Suprapubic skin (tissue), 4 donors: ENCODE data around the gene FMO1. TPM values are rescaled to one million over a fixed set of nuclear protein-coding genes. Genes with fewer than 3 reads are reported as not detected.

Experiments
- DNase-seq, 2 donors: peaks; one replicate each; pipeline ENCODE4 v3.0.0-alpha.2; 2019; ENCODE audit warnings: low spot score in 2 of 2
- H3K27ac ChIP-seq: fragments of 200-600 bp; sonication (generic); one replicate; pipeline ENCODE4 v1.5.1; 2019
- H3K27me3 ChIP-seq: fragments of 200-600 bp; sonication (generic); one replicate; pipeline ENCODE4 v1.5.1; 2019
- H3K36me3 ChIP-seq: fragments of 200-600 bp; sonication (generic); one replicate; pipeline ENCODE4 v1.5.1; 2019
- H3K4me1 ChIP-seq: fragments of 200-600 bp; sonication (generic); one replicate; pipeline ENCODE4 v1.5.1; 2019
- H3K4me3 ChIP-seq: fragments of 200-600 bp; sonication (generic); one replicate; pipeline ENCODE4 v1.5.1; 2019; ENCODE audit warnings: mild to moderate bottlenecking
- H3K9me3 ChIP-seq: fragments of 200-600 bp; sonication (generic); one replicate; pipeline ENCODE4 v1.5.1; 2019
- EP300 ChIP-seq: sonication (generic); formaldehyde crosslinking; IDR thresholded peaks from one replicate; pipeline ENCODE4 v1.6.1; 2017; ENCODE audit warnings: antibody characterized with exemption
- POLR2A ChIP-seq, 2 donors: fragments of 450-650 bp; IDR thresholded peaks; one replicate each; pipeline ENCODE4 v1.6.1; 2017; ENCODE audit warnings: antibody characterized with exemption in 2 of 2, mild to moderate bottlenecking in 2 of 2, moderate library complexity in 2 of 2
- POLR2AphosphoS5 ChIP-seq, 3 donors: sonication (generic); formaldehyde crosslinking; IDR thresholded peaks; one replicate each; pipeline ENCODE4 v1.6.1; 2017; ENCODE audit warnings: antibody characterized with exemption in 3 of 3
- WGBS: methylation state at CpG from one replicate; pipeline ENCODE4 v1.1.5; 2018; 5-methylcytosine and 5-hydroxymethylcytosine counted together
- total RNA-seq, 4 donors: library from RNA; depleted of rRNA; stranded (reverse); fragments of >200 nt; gene quantifications; one replicate each; pipeline ENCODE4 v1.1.0, GENCODE V29; 2016
- TF ChIP-seq, protein P1 (sequence below), 2 donors: fragments of 200-600 bp in 1 of 2; fragments of 450-650 bp in 1 of 2; sonication (generic) in 1 of 2; IDR thresholded peaks; one replicate each; pipeline ENCODE4 v1.5.1; 2016 to 2019; ENCODE audit warnings: antibody characterized with exemption in 2 of 2, mild to moderate bottlenecking in 1 of 2, moderate library complexity in 1 of 2

FMO1 gene
- total RNA-seq, 4 donors from 2014 or later: 3.1 to 15.5 (median 14.4) TPM

DNA sequence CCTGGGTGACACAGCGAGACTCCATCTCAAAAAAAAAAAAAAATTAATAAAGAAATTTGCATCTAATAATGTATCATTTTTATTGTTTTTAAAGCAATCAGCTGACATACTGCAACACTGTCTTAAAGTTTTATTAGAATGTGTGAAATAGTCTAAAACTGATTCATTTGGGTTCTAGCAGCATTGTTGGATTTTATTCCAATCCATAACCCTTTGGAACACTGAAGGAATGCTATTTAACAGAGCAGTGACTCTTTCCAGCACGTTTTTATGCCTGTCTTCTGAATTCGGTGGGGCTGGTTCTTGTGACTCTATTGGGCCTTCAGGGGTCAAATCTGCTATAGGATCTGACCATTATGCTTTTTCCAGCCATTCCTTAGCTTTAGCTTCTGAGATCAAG, 47.5 kb downstream of the FMO1 start:
- WGBS: 63% methylated on average over 3 of the region's 3 CpGs
- TF ChIP-seq POLR2A (IDR thresholded peaks at IDR 0.05) (no peak), EP300 (no peak), POLR2AphosphoS5 (IDR thresholded peaks at IDR 0.05) (no peak)
- TF ChIP-seq, protein P1, sequence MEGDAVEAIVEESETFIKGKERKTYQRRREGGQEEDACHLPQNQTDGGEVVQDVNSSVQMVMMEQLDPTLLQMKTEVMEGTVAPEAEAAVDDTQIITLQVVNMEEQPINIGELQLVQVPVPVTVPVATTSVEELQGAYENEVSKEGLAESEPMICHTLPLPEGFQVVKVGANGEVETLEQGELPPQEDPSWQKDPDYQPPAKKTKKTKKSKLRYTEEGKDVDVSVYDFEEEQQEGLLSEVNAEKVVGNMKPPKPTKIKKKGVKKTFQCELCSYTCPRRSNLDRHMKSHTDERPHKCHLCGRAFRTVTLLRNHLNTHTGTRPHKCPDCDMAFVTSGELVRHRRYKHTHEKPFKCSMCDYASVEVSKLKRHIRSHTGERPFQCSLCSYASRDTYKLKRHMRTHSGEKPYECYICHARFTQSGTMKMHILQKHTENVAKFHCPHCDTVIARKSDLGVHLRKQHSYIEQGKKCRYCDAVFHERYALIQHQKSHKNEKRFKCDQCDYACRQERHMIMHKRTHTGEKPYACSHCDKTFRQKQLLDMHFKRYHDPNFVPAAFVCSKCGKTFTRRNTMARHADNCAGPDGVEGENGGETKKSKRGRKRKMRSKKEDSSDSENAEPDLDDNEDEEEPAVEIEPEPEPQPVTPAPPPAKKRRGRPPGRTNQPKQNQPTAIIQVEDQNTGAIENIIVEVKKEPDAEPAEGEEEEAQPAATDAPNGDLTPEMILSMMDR (IDR thresholded peaks at IDR 0.05): no peak
- Histone ChIP-seq H3K4me3 (no peak overlapping the region), H3K9me3 (no peaks in the 10 kb centered on the region), H3K27me3 (no peaks in the 10 kb centered on the region), H3K36me3 (no peaks in the 10 kb centered on the region), H3K27ac (peak overlapping the region; percentile 9), H3K4me1 (no peaks in the 10 kb centered on the region)
- DNase-seq: no peak

DNA sequence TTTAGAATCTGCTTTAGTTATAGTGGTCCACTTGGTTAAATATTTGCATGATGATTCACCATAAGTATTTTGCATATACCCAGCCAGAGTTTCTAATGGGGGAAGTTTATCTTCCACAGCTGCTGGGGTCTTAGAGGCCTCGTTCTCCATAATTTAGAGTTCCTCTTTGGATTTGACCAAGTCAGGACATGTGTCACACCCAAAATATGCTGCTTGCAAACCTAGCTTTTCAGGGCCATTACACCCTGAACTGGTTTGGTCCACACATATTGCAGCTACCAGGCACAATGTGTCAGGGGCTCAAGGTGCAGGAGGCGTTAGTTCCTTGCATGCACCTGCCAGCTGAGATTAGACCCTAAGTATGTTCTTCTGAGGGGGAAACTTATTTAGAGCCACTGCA, 48.6 kb downstream of the FMO1 start:
- no peaks in the 10 kb centered on the region for H3K4me1 ChIP-seq
- WGBS: 94% methylated on average over 2 of the region's 2 CpGs
- H3K36me3 ChIP-seq: no peaks in the 10 kb centered on the region
- H3K9me3 ChIP-seq: peaks cover 9% of the 10 kb centered on the region
- H3K27ac ChIP-seq: no peak overlapping the region
- TF ChIP-seq POLR2A (IDR thresholded peaks at IDR 0.05) (no peak), POLR2AphosphoS5 (IDR thresholded peaks at IDR 0.05) (no peak), EP300 (no peak)
- TF ChIP-seq, protein P1 (IDR thresholded peaks at IDR 0.05): no peak
- H3K4me3 ChIP-seq: no peak overlapping the region
- DNase-seq: no peak
- H3K27me3 ChIP-seq: no peaks in the 10 kb centered on the region

DNA sequence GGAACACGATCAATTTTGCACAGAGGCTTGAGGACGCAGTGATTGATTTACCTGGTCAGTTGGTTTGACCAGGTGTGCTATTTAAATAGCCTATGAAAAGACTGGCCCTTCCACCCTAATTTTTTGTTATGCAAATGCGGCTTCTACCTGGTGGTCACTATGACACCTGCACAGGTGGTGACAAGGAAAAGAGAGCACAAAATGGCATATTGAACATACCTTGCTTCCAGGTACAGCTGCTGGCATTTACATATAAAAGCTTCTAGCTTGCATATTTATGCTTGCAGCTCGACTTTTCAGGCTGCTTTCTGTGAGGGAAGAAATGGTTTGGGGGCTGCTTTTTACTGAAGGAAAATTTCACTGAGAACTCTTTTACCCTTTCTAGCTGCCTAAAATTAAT, 50.4 kb downstream of the FMO1 start:
- Histone ChIP-seq H3K27me3 (no peaks in the 10 kb centered on the region), H3K9me3 (peaks cover 9% of the 10 kb centered on the region), H3K27ac (no peak overlapping the region), H3K36me3 (no peaks in the 10 kb centered on the region), H3K4me1 (no peaks in the 10 kb centered on the region), H3K4me3 (no peak overlapping the region)
- DNase-seq: no peak
- 86% methylated on average over 4 of the region's 4 CpGs for WGBS
- TF ChIP-seq POLR2A (IDR thresholded peaks at IDR 0.05): no peak
- TF ChIP-seq, protein P1 (IDR thresholded peaks at IDR 0.05): no peak
- no peak for TF ChIP-seq POLR2AphosphoS5 (IDR thresholded peaks at IDR 0.05)
- TF ChIP-seq EP300: no peak

DNA sequence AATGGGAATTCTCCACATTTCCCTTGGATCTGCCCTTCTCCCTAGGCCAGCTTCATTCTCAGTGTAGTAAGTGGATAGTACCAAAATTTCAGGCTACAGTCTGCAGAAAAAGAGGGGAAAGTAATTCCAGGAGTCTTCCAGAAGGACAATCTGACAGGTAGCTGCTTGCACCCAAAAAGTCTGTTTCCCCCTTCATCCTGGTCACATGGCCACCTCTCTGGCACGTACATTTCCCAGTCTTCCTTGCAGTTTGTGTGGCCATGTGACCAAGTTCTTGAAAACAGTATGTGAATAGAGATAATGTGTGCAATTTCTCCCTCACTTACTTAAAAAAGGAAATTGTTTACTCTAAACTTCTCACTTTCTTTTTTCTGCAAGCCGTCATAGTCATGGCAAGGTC, 51.0 kb downstream of the FMO1 start:
- H3K4me3 ChIP-seq: no peak overlapping the region
- no peak for DNase-seq
- H3K4me1 ChIP-seq: no peaks in the 10 kb centered on the region
- WGBS: 91% methylated on average over 2 of the region's 2 CpGs
- H3K27me3 ChIP-seq: no peaks in the 10 kb centered on the region
- H3K27ac ChIP-seq: no peak overlapping the region
- H3K36me3 ChIP-seq: no peaks in the 10 kb centered on the region
- peaks cover 9% of the 10 kb centered on the region for H3K9me3 ChIP-seq
- TF ChIP-seq, protein P1 (IDR thresholded peaks at IDR 0.05): no peak
- TF ChIP-seq EP300: no peak
- TF ChIP-seq POLR2AphosphoS5 (IDR thresholded peaks at IDR 0.05): no peak
- no peak for TF ChIP-seq POLR2A (IDR thresholded peaks at IDR 0.05)

DNA sequence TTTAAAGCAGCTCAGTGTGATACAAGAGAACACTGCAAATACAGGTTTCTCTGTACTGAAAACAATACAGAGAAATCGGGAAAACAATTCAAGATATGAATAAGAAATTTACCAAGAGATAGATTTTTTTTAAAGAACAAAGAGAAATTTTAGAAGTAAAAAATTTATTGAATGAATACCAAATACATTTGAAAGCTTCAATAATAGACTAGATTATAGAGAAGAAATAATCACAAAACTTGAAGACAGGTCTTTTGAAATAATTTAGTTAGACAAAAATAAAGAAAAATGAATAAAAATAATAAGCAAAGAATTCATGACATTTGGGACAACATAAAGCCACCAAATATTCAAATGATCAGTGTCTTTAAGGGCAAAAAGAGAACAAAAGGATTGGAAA, 52.1 kb downstream of the FMO1 start:
- no peak for DNase-seq
- Histone ChIP-seq H3K27ac (no peak overlapping the region), H3K27me3 (no peaks in the 10 kb centered on the region), H3K9me3 (peaks cover 9% of the 10 kb centered on the region), H3K4me1 (no peaks in the 10 kb centered on the region), H3K4me3 (no peak overlapping the region), H3K36me3 (no peaks in the 10 kb centered on the region)
- TF ChIP-seq POLR2A (IDR thresholded peaks at IDR 0.05) (no peak), EP300 (no peak), POLR2AphosphoS5 (IDR thresholded peaks at IDR 0.05) (no peak)
- TF ChIP-seq, protein P1 (IDR thresholded peaks at IDR 0.05): no peak
- WGBS: 92% methylated on average over 1 of the region's 1 CpG
